ENCODE data around the gene FAR1.
"Not testable (repeated sequence)": the region's sequence is repeated elsewhere in the genome, so short reads cannot be mapped to it uniquely, and the experiment has no call there.

FAR1 gene

DNA sequence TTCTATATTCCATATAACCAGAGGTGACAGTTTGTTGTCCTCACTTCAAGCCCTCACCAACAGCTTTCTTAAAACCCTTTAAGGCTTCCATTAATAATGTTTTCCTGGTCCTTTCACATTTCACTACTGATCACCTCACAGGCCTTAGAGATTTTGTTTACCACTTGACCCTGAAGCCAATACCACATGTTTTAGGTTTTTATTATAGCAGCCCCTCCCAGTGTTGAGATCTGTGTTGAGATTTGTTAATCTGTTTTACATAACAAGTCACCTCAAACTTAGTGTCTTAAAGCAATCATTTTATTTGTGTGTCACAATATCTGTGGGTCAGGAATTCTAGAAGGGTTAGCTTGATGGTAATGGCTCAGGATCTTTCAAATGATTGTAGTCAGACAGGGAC is 49.9 kb downstream of the FAR1 start:
- no peak for DNase-seq

DNA sequence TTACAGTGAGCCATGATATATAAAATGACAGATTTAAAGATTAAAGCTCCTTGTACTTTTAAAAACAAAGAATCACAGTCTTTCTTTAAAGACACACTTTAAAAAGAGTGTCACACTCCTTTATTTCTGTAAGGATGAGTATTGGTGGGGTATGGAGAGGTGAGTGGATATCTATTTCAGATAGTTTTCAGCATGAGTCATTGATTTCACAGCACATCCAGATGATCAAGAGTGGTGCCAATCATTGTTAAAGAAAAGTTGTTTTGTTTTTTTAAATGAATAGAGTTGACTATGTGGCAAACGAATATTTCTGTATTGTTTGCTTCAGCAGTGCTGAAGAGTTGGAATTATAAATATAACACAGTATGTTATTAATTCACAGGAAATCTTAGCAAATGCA is 52.5 kb downstream of the FAR1 start:
- DNase-seq = no peak

DNA sequence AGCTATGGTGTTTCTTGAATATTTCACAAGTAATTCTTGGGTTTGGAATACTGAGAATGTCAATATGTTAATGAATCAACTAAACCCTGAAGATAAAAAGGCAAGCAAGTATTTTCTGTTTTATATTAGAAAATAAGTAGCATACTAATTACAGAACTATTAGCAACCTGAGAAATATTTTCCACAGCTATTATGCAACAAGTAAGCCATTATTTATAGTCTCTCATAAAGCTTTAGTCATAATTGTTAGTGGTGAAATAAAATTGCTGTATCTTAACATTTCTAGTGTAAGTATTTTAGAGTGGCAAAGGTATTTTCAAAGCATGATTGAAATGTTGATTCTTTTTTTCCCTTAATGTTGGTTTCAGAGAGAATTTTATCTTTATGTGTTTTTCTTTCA is 53.3 kb downstream of the FAR1 start:
- DNase-seq = no peak

DNA sequence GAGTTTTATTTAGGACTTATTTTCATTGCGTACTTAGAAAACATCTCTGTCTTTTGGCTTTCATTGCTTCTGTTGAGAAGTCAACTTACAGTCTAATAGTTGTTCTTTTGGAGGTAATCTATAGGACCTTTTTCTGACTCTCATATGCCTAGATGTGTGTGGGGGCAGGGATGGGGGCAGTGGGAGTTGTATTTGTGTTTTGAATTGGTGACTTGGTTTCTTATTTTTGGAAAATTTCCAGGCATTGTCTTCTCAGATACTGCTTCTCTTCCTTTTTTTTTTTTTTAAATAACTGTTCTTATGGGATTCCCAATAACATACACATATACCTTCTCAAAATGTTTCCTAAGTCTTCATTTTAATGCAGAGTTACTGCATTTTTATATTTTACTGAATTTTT is 58.0 kb downstream of the FAR1 start:
- no peak for DNase-seq

DNA sequence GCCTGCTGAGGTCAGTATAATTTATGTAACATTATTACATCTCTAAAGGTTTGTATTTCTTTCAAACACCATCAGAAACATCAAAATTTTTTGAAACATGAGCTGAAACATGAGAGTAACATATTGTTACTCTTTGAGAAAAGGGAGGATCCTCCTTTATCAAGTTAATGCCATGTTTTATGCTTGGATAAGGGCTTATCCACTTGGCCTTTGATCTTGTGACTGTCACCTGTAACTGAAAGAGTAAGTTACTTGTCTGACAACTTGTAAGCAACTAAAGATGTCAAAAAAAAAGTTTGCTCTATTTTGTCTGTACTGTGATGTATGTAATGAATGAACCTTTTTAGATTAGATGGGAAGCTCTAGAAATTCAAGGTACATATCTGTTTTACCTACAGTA is 59.6 kb downstream of the FAR1 start:
- no peak for DNase-seq

DNA sequence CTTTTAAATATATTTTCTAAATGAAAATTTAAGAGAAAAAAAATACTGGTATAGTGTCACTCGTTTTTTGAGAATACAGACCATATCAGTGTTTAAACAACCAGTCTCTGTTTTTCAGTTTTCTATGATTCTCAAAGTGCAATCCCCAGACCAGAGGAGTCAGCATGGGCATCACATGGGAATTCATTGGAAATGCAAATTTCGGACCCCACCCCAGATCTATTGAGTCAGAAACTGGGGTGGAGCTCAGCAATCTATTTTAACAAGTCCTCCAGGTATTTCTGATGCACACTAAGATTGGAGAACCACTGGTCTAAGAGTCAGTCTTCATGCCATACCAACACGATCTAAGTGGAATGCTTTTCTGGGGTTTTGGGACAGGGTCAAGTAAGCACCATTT is 66.1 kb downstream of the FAR1 start:
- no peak for DNase-seq

DNA sequence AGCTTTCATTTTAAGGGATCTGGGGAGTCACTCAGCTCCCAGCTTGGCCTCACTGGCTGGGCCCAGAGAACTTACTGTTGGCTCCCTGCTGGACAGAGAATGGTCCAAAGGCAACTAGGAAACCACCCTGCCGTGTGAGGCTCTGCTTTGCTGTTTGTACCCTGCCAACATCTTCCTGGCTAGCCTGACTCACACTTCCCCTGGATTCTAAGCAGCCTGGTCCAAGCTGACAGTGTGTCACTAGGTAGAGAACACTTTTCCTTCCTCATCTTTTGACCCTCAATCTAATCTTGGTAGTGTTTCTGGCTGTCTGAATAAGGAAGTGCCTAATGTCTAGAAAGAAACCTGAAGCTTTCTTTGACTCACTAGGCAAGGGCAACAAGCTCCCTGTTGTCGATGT is 76.7 kb downstream of the FAR1 start:
- peak; percentile 43 to 52 (median 50) for DNase-seq

DNA sequence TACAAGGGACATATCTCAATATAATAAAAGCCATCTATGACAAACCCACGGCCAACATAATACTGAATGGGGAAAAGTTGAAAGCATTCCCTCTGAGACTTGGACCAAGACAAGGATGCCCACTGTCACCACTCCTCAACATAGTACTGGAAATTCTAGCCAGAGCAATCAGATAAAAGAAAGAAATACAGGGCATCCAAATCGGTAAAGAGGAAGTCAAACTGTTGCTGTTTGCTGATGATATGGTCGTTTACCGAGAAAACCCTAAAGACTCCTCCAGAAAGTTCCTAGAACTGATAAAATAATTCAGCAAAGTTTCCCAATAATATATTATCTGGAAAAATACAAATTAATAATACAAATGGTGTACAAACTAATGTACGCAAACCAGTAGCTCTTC is 84.8 kb downstream of the FAR1 start:
- DNase-seq = not testable (repeated sequence)

DNA sequence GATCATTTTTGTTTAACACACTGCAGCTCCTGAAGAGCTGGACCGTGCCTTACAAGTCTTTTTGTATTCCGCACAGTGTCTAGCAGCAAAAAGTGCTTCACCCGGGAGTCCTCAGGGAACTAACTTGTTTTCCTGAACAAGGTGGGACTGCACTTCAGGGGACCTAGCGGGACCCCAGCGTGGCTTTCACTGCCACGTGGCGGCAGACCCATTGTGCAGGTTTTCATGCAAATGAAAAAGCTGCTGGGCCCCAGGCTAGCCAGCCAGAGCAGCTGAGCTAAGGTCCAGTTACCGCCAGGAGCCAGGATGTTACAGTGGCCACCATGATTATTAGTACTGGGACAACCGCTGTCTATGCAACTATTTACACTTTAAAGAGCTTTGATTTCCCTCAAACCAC is 90.6 kb downstream of the FAR1 start:
- DNase-seq = no peak

DNA sequence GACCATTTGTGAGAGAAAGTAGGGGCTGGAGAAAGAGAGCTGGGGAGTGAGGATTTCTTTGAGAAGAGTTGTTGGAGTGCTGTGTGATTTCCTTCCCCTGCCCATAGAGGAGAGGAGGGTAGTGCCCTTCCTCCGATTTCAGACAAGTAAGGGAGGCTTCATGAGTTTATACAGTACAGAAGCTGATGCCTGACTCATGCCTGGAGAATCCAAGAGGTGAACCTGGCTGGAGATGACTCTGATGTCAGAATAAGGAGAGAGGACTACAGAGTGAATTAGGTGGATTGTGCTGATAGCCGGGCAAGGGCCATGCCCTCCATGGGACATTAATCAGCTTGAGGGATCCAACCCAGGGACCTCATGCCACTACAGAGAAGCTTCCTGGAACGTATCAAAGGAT is 91.6 kb downstream of the FAR1 start:
- no peak for DNase-seq

DNA sequence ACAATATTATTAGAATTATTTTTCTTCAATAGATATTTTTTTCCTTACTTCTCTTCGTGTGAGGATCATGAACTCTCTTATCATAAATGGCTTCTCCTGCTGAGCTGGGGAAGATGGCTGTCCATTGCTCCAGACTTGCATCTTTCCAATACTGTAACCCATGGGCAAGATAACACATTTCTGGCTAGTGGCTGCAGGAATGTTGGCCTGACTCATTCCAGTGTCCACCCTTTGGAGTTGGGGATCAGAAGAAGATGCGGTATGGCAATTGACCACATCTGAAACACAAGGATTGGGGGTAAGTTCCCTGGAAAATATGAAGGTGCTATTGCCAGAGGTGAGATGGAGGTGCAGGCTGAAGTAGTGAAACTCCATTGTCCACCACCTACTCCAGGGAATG is 92.8 kb downstream of the FAR1 start:
- no peak for DNase-seq

DNA sequence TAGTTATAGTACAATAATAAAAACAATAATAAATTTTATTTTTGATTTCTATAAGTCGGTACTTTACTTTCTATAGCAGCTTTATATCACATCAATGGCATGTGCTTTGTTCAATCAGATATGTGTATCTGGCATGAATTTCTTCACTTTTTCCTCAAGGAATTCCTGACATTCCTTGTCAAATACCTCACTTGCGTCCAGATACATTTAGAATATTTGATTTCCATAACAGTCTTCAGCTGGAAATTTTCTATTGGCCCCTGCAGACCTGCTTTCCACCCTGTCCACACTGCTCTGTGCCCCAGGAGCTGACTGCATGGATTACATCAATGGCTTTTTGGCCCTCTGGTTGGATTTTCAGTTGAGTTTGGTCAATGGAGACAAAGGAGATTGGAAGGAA is 93.2 kb downstream of the FAR1 start:
- no peak for DNase-seq

DNA sequence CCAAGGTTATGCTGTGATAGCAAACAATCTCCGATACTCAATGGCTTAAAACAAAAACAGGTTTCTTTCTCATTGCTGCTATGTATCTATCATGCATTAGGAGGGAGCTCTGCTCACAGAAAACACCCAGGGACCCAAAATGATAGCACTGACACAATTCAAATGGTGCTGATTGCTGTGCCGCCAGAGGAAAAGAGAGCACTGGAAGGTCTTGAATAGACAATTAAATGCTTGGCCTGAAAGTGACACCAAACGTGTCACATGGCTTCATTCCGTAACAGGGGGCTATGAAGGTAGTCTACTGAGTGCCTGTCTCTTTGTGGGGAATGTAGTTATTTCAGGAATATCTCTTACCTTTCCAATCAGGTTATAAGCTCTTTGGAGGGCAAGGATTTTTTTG is 94.2 kb downstream of the FAR1 start:
- DNase-seq = no peak

DNA sequence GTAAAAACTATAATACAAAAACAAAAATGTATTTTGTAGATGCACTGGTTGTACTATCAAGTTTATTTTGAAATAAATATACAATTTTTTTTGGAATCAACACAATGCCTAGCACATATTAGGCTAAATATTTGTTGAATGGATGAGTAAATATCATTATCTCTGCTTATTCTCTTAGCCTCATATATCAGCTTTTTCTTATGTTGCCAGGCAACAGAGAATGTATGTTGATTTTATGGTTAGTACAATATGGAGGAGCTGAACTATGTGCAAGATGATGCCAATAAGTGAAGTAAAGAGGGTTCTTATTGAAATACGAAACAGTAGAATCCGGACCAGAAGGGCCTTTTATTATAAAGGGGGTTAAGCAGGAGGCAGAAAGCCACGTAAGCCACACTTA is 94.9 kb downstream of the FAR1 start:
- no peak for DNase-seq

DNA sequence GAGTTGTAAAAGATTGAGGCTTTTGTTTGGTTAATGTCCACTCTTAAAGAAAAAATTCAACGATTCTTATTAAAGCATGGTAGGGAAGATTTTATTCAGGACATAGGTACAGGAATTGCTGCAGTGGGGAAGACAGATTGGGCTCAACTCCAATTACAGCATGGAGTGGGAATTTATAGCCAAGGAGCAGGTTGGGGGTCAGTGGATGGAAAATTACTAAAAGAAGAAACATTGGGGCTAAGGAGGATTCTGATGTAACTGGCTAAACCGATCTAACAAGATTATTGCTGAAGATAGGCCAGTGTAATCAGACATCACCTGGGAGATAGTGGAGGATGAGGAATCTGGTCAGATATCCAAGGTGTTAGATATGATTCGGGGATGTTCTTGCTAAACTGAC is 97.4 kb downstream of the FAR1 start:
- no peak for DNase-seq

DNA sequence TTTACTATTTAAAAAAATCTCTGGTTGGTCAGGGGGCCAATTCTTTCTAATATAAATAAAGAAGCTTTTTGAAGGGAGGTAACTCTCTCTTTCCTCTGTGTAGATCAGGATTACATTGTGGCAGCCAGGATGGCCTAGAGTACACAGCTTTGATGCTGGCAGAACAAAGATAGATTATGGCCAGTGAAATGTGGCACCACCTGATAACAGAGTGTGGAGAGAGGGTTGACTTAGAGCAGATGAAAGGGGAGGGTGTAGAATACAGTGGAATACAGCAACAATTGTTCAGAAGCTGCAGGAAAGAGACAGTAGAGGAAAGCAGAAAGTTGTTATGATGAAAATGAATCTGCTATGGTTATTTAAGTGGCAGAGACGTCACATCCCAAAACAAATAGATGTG is 99.0 kb downstream of the FAR1 start:
- no peak for DNase-seq

DNA sequence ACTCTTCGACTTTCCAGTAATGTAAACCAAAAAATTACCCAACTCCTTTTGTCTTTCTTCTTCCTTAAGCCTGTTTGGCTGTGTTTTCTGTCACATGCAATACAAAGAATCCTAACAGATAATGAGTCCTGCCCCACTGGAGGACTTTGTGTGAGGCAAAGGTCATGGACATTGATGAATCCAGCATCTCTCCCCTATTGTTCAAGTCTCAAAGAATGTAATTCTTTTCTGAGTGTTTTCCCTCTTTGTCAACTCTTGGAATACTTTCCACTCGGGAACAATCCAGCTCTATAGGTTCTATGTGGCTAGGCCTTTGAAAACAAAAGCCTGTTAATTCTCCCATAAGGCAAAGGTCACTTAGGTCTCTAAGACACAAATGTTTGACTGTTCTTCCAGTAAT is 100.7 kb downstream of the FAR1 start:
- DNase-seq = no peak

DNA sequence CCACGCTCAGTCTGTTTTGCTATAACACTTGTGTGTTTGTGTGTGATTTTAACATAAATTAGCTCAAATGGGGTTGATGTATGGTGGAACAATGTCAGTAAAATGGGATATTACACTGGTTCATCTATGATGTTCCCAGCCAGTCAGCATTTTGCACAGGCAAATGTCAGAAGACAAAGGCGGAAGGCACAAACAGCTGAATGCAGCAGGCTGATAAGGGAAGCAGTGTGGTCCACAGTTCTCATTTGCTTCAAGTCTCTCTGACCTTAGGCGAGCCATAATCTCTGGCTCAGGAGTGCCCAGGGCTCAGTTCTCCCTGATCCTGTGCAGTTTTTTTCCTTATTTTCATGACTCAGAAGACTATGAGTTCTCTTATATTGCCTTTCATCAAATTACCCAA is 102.7 kb downstream of the FAR1 start:
- no peak for DNase-seq

DNA sequence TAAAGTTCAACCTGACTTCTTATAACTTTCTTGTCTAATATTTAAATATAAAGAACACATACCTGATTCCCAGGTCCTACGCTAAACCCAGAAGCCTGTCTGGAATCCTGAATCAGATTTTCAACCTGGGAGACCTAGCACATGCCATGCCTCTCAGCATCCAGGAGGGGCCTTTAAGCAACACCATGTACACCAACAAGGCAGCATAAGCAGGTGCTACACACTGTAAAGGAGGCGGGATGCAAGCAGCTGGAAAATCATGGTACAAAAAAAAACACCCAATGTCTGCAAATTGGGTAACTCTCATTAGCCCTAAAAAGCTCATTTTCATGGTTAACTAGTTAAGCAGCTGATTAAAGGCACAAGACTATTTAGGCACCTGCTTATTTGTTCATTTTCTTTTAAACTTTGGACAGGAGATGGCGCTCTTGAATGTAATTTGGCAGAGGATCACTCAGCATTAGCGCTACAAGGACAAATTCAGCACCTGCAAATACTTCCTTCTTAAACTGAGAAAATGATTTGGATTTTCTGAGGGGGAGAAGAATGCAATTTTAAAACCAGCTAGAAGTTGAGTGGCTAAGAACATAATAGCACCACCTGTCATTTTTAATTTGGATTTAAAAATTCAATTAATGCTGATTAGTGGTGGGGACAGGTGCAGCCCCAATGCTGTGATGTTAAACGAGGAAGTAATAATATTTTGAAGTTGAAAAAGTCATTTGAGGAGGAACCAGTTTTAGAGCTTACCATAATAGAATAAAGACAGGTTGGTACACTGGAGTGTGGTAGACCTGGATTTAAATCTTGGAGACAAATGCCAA is 104.0 kb downstream of the FAR1 start:
- DNase-seq = peak; percentile 72 to 82 (median 76)

DNA sequence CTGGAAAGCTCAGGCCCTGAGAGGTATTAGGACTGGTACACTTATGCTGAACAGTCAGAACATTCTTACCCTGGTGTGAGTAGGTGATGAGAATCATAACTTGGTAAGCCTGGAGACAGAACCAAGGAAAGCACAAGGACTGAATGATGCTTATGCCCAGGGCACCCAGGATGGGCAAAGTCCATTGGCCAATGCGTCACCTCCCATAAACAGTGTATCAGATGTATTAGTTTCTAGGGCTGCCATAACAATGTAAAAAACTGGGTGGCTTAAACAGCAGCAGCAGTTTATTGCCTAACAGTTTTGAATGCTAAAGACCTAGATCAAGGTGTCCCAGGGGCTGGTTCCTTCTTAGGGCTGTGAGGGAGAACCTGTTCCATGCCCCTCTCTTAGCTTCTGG is 107.0 kb downstream of the FAR1 start:
- DNase-seq = no peak

DNA sequence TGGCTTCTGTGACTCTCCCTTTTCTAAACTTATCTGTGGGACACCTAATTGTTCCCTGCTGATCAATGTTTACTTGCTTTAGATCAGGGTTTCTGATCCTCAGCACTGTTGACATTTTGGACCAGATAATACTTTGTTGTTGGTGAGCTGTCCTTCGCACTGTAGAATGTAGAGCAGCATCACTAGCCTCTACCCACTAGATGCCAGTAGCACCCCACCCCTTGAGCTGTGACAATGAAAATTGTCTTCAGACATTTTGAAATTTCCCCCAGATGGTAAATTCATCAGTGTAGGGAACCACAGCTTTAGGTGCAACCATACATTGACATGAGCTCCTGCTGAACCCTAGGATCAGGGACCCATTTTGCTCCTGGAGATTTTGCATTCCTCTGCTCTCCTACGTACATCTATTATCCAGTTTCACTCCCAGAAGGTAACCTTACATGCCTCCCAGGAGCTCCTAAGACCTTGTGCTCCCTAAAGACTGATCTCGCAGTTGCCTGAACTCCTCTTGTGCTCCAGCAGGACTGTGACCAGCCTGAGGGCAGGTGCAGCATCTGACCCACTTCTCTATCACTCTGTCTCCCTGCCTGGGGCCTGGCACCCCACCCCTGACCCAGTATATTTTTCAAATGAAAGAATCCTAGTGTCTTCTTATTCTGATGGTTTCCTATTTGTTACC is 107.8 kb downstream of the FAR1 start:
- peak; percentile 30 to 55 (median 45) for DNase-seq

DNA sequence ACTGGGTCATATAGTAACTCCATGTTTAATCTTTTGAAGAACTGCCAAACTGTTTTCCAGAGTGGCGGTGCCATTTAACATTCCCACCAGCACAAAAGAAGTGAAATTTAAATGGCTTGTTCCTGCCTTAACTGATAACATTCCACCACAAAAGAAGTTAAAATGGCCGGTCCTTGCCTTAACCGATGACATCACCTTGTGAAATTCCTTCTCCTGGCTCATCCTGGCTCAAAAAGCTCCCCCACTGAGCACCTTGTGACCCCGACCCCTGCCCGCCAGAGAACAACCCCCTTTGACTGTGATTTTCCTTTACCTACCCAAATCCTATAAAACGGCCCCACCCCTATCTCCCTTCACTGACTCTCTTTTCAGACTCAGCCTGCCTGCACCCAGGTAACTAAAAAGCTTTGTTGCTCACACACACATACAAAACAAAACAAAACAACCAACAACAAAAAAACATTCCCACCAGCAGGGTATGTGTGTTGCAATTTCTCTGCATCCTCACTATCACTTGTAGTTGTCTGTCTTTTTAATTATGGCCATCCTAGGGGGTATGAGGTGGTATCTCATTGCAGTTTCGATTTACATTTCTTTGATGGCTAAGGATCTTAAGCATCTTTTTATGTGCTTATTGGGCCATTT is 109.0 kb downstream of the FAR1 start:
- DNase-seq = no peak

DNA sequence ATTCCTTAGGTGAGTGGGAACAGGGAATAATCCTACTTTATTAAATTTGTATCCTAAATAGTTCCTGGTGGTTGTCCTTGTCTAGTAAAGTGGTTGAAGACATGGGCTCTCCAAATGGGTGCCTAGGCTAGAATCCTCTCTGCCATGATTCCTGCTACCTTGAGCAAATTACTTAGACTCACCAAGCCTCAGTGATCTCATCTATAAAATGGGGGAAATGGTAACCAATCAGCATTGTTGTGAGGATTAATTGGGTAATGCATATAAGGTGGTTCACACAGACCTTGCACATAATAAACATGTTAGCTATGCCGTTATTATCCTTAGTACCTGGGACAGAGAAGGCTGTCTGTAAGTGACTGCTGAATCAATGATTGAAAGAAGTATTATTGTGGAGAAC is 109.9 kb downstream of the FAR1 start:
- no peak for DNase-seq

DNA sequence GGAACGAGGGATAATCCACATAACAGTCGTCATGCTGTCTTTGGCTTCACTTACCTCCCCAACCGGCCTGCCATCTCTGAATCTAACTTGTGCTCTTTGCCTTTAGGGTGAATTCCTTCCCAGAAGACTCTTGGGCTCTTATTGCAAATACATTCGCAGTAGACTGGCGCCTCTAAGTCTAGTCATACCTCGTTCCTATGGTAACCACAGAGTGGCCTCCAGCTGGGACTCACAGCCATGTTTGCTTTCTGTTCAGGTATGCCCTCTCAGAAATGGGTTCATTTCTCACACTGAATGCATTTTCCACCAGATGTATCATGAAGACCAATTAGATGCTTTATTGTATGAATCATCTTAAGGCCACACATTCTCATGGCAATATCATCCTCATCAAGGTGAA is 112.7 kb downstream of the FAR1 start:
- no peak for DNase-seq

Measured in suppressor macrophage treated with lipopolysaccharide for 1 hour (primary cell).